Measurements from ENCODE around the gene CELF4. TPM values are rescaled to one million over a fixed set of nuclear protein-coding genes. Genes with fewer than 3 reads are reported as not detected.

Gene CELF4
- total and polyA plus RNA-seq, 10 of the 15 experiments (the other 5 are each of a cell fraction or from before 2014, with no cell fraction given), result 0.03 to 0.32 TPM; not detected in 8

DNA sequence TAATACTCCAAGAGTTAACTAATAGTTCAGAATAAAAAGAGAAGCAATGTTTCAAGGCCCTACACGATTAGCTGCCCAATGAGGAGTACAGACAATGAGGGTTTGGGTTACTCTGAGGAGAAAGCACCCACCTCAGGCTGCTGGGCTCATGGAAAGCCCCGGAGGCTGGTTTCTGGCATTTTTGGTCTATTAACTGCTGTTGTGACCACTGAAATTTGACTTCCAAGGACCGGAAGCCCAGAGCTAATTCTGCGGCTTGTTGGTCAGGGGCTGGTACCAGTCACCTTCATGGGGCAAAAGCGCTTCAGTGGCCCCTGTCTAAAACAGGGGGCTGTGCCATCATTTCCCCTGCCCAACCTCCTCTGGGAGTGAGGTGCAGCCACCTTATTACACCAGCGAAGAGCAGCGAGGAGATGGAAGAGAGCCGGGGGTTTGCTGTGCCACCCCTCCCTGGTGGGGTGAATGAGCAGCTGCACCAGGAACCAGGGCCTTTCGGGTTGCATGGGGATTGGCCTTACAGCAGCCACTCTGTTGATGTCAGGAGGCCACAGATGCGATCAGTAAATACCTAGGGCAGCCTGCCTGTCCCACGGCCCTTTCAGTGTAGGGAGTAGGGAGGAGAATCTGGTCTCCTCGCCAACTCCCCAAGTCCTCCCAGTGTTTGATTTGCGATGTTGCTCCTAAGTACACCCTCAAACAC, 131.3 kb downstream of the CELF4 start (continued):
- TF ChIP-seq, protein P1, sequence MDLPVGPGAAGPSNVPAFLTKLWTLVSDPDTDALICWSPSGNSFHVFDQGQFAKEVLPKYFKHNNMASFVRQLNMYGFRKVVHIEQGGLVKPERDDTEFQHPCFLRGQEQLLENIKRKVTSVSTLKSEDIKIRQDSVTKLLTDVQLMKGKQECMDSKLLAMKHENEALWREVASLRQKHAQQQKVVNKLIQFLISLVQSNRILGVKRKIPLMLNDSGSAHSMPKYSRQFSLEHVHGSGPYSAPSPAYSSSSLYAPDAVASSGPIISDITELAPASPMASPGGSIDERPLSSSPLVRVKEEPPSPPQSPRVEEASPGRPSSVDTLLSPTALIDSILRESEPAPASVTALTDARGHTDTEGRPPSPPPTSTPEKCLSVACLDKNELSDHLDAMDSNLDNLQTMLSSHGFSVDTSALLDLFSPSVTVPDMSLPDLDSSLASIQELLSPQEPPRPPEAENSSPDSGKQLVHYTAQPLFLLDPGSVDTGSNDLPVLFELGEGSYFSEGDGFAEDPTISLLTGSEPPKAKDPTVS (IDR thresholded peaks at IDR 0.05; ENCODE audit: low read depth, low read length), result no peak
- TF ChIP-seq NR2F1 (conservative IDR thresholded peaks at IDR 0.05) (0 out of 2 replicates have a peak, but pooled peaks have one; percentile 32), RFX5 (IDR thresholded peaks at IDR 0.05; ENCODE audit: low read depth, low read length) (no peak), ZNF384 (IDR thresholded peaks at IDR 0.05; ENCODE audit: borderline replicate concordance, low read depth, low read length) (no peak), FOXK2 (IDR thresholded peaks at IDR 0.05) (no peak), MXI1 (IDR thresholded peaks at IDR 0.05; ENCODE audit: low read depth, low read length) (no peak), BACH1 (IDR thresholded peaks at IDR 0.05; ENCODE audit: borderline replicate concordance) (no peak), CHD2 (IDR thresholded peaks at IDR 0.05; ENCODE audit: borderline replicate concordance, low read depth, low read length) (no peak), NFIC (IDR thresholded peaks at IDR 0.05; ENCODE audit: low read depth, low read length) (no peak), DPF2 (IDR thresholded peaks at IDR 0.05) (0 out of 2 replicates have a peak, but pooled peaks have one; percentile 19)
- TF ChIP-seq, protein P2, sequence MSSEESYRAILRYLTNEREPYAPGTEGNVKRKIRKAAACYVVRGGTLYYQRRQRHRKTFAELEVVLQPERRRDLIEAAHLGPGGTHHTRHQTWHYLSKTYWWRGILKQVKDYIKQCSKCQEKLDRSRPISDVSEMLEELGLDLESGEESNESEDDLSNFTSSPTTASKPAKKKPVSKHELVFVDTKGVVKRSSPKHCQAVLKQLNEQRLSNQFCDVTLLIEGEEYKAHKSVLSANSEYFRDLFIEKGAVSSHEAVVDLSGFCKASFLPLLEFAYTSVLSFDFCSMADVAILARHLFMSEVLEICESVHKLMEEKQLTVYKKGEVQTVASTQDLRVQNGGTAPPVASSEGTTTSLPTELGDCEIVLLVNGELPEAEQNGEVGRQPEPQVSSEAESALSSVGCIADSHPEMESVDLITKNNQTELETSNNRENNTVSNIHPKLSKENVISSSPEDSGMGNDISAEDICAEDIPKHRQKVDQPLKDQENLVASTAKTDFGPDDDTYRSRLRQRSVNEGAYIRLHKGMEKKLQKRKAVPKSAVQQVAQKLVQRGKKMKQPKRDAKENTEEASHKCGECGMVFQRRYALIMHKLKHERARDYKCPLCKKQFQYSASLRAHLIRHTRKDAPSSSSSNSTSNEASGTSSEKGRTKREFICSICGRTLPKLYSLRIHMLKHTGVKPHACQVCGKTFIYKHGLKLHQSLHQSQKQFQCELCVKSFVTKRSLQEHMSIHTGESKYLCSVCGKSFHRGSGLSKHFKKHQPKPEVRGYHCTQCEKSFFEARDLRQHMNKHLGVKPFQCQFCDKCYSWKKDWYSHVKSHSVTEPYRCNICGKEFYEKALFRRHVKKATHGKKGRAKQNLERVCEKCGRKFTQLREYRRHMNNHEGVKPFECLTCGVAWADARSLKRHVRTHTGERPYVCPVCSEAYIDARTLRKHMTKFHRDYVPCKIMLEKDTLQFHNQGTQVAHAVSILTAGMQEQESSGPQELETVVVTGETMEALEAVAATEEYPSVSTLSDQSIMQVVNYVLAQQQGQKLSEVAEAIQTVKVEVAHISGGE (CRISPR knock-in tag; IDR thresholded peaks at IDR 0.05), result no peak
- TF ChIP-seq, protein P3, sequence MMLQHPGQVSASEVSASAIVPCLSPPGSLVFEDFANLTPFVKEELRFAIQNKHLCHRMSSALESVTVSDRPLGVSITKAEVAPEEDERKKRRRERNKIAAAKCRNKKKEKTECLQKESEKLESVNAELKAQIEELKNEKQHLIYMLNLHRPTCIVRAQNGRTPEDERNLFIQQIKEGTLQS (IDR thresholded peaks at IDR 0.05; ENCODE audit: borderline replicate concordance, extremely low read depth, low read depth, low read length), result no peak
- TF ChIP-seq, protein P4, sequence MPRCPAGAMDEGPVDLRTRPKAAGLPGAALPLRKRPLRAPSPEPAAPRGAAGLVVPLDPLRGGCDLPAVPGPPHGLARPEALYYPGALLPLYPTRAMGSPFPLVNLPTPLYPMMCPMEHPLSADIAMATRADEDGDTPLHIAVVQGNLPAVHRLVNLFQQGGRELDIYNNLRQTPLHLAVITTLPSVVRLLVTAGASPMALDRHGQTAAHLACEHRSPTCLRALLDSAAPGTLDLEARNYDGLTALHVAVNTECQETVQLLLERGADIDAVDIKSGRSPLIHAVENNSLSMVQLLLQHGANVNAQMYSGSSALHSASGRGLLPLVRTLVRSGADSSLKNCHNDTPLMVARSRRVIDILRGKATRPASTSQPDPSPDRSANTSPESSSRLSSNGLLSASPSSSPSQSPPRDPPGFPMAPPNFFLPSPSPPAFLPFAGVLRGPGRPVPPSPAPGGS (IDR thresholded peaks at IDR 0.05; ENCODE audit: borderline replicate concordance, insufficient read depth, low read depth, low read length, poor library complexity, severe bottlenecking), result no peak

All from GM12878 (cell line).